IMR-90 (cell line): ENCODE measurements around the gene OVOL3. TPM values are rescaled to one million over a fixed set of nuclear protein-coding genes. Genes with fewer than 3 reads are reported as not detected.

Experiments
- ATAC-seq: fragments of 200-7000 bp; cut with Tn5 transposase; 2 replicates; pipeline ENCODE4 v1.9.1; 2020; ENCODE audit warnings: low read depth, mild to moderate bottlenecking, moderate library complexity
- BruUV-seq: library from RNA; stranded (reverse); fragments of 400-500 nt; replicated peaks from 2 replicates; lab custom pipeline; 2021; lab: Mats Ljungman, UMichigan
- CTCF ChIA-PET: fragments of 300-600 bp; formaldehyde crosslinking; extraction: SDS; loops from one replicate; lab custom pipeline; 2021; ENCODE audit warnings: antibody characterized with exemption; lab: Yijun Ruan, JAX
- POLR2A ChIA-PET: fragments of 300-600 bp; sonication (Branson Sonifier 250); formaldehyde crosslinking; loops from one replicate; lab custom pipeline; 2022; ENCODE audit warnings: antibody characterized with exemption; ENCODE audit not compliant: unreplicated experiment; lab: Charles Lee
- DNase-seq: peaks from one replicate; pipeline ENCODE4 v3.0.0; 2013
- H2AFZ ChIP-seq: replicated peaks from 2 replicates; pipeline ENCODE3; 2013; ENCODE audit warnings: low read length, mild to moderate bottlenecking; ENCODE audit not compliant: poor library complexity
- H2AK5ac ChIP-seq: 2 replicates; pipeline ENCODE4 v1.6.1; 2013; ENCODE audit warnings: low read depth, low read length, inconsistent platforms
- H2AK9ac ChIP-seq: replicated peaks from 2 replicates; pipeline ENCODE3; 2013; ENCODE audit warnings: mild to moderate bottlenecking, low read depth, low read length, moderate library complexity; ENCODE audit not compliant: poor library complexity
- H2BK120ac ChIP-seq: 2 replicates; pipeline ENCODE4 v1.6.1; 2013; ENCODE audit warnings: low read depth, low read length, inconsistent platforms
- H2BK15ac ChIP-seq: 3 replicates; pipeline ENCODE4 v1.6.1; 2013; ENCODE audit warnings: low read depth, low read length, inconsistent platforms
- H2BK20ac ChIP-seq: 2 replicates; pipeline ENCODE4 v1.6.1; 2013; ENCODE audit warnings: low read depth, mild to moderate bottlenecking, inconsistent platforms, low read length, moderate library complexity
- H2BK5ac ChIP-seq: 2 replicates; pipeline ENCODE4 v1.6.1; 2013; ENCODE audit warnings: mild to moderate bottlenecking, low read depth, low read length, inconsistent platforms; ENCODE audit not compliant: poor library complexity, severe bottlenecking
- H3K14ac ChIP-seq: replicated peaks from 2 replicates; pipeline ENCODE4 v1.6.1; 2013; ENCODE audit warnings: low read depth, low read length, inconsistent platforms
- H3K18ac ChIP-seq: 2 replicates; pipeline ENCODE4 v1.6.1; 2013; ENCODE audit warnings: low read depth, low read length, control low read depth
- H3K23ac ChIP-seq: 2 replicates; pipeline ENCODE4 v1.6.1; 2013; ENCODE audit warnings: low read depth, low read length, inconsistent platforms
- H3K27ac ChIP-seq: 2 replicates; pipeline ENCODE4 v1.5.1; 2013; ENCODE audit warnings: mild to moderate bottlenecking, control low read depth, low read length; ENCODE audit not compliant: insufficient read depth
- H3K27me3 ChIP-seq: 2 replicates; pipeline ENCODE4 v1.6.1; 2013; ENCODE audit warnings: low read length; ENCODE audit not compliant: control insufficient read depth, insufficient read depth
- H3K36me3 ChIP-seq: 2 replicates; pipeline ENCODE4 v1.6.1; 2013; ENCODE audit warnings: low read length, mixed read lengths; ENCODE audit not compliant: control insufficient read depth, insufficient read depth
- H3K4ac ChIP-seq: 2 replicates; pipeline ENCODE4 v1.6.1; 2013; ENCODE audit warnings: low read depth, low read length, inconsistent platforms
- H3K4me1 ChIP-seq: 2 replicates; pipeline ENCODE4 v1.6.1; 2013; ENCODE audit warnings: low read length, mixed read lengths; ENCODE audit not compliant: control insufficient read depth, insufficient read depth
- H3K4me2 ChIP-seq: 2 replicates; pipeline ENCODE4 v1.6.1; 2013; ENCODE audit warnings: low read depth, mild to moderate bottlenecking, control low read depth, low read length, moderate library complexity
- H3K4me3 ChIP-seq: 2 replicates; pipeline ENCODE4 v1.5.1; 2013; ENCODE audit warnings: low read depth, mild to moderate bottlenecking, control low read depth, low read length, moderate library complexity; ENCODE audit not compliant: insufficient read depth
- H3K56ac ChIP-seq: 2 replicates; pipeline ENCODE4 v1.6.1; 2013; ENCODE audit warnings: low read length, inconsistent platforms; ENCODE audit not compliant: insufficient read depth; ENCODE audit errors: extremely low read depth
- H3K79me1 ChIP-seq, 2 experiments: 2 replicates each; pipeline ENCODE4 v1.6.1; 2013; ENCODE audit warnings: low read length in 2 of 2, inconsistent platforms in 1 of 2, low read depth in 1 of 2
- H3K9ac ChIP-seq: 2 replicates; pipeline ENCODE4 v1.6.1; 2013; ENCODE audit warnings: low read depth, low read length, control low read depth
- H3K9me1 ChIP-seq: 2 replicates; pipeline ENCODE4 v1.6.1; 2013; ENCODE audit warnings: low read length, inconsistent platforms; ENCODE audit not compliant: insufficient read depth
- H3K9me3 ChIP-seq: 2 replicates; pipeline ENCODE4 v1.6.1; 2013; ENCODE audit warnings: low read length; ENCODE audit not compliant: control insufficient read depth, insufficient read depth
- H4K20me1 ChIP-seq: 2 replicates; pipeline ENCODE4 v1.6.1; 2013; ENCODE audit warnings: low read length, inconsistent platforms; ENCODE audit not compliant: insufficient read depth
- H4K5ac ChIP-seq: 2 replicates; pipeline ENCODE4 v1.6.1; 2013; ENCODE audit warnings: mild to moderate bottlenecking, low read depth, low read length, control low read depth
- H4K8ac ChIP-seq, 2 experiments: 2 replicates each; pipeline ENCODE4 v1.6.1; 2013; ENCODE audit warnings: low read depth in 2 of 2, low read length in 2 of 2, control low read depth in 1 of 2, inconsistent platforms in 1 of 2
- H4K91ac ChIP-seq: 2 replicates; pipeline ENCODE4 v1.6.1; 2013; ENCODE audit warnings: low read depth, low read length, inconsistent platforms; ENCODE audit not compliant: insufficient read depth
- BHLHE40 ChIP-seq: fragments of 150-350 bp; IDR thresholded peaks from 2 replicates; pipeline ENCODE4 v1.6.1; 2016; ENCODE audit warnings: mild to moderate bottlenecking, low read depth, low read length
- CEBPB ChIP-seq: IDR thresholded peaks from 2 replicates; pipeline ENCODE4 v1.6.1; 2012; ENCODE audit warnings: low read depth, low read length, improper control_type of control experiment
- MAFK ChIP-seq: IDR thresholded peaks from 2 replicates; pipeline ENCODE4 v1.6.1; 2012; ENCODE audit warnings: low read depth, low read length, improper control_type of control experiment
- MAZ ChIP-seq: IDR thresholded peaks from 2 replicates; pipeline ENCODE4 v1.6.1; 2012; ENCODE audit warnings: low read depth, mild to moderate bottlenecking, low read length, improper control_type of control experiment, moderate library complexity, borderline replicate concordance
- RAD21 ChIP-seq: IDR thresholded peaks from 2 replicates; pipeline ENCODE4 v1.6.1; 2012; ENCODE audit warnings: low read length, improper control_type of control experiment
- RFX5 ChIP-seq: IDR thresholded peaks from 2 replicates; pipeline ENCODE4 v1.8.0; 2012; ENCODE audit warnings: low read depth, mild to moderate bottlenecking, low read length, moderate library complexity
- SMC3 ChIP-seq: fragments of 150-350 bp; IDR thresholded peaks from 2 replicates; pipeline ENCODE4 v1.6.1; 2016; ENCODE audit warnings: low read depth, mild to moderate bottlenecking, antibody characterized with exemption, low read length, moderate library complexity
- whole genome bisulfite sequencing, 2 experiments: methylation state at CpG; one replicate each; pipeline versions ENCODE4 v1.1.5 to v1.1.7; 2013; ENCODE audit warnings: missing lambda C conversion rate in 2 of 2; ENCODE audit not compliant: insufficient read length in 1 of 2; ENCODE audit errors: extremely low coverage in 2 of 2; 5-methylcytosine and 5-hydroxymethylcytosine counted together
- dilution Hi-C: fragments of 300-500 bp; cut with HindIII; formaldehyde crosslinking; loops from one replicate; pipeline ENCODE4 v1.14.3; 2018; ENCODE audit warnings: low sequenced_read_pairs; ENCODE audit not compliant: unreplicated experiment
- in situ Hi-C: fragments of 300-500 bp; cut with MboI; formaldehyde crosslinking; loops from 3 replicates; pipeline ENCODE4 v1.14.3; 2019; ENCODE audit warnings: low sequenced_read_pairs, inconsistent platforms, mixed read lengths
- intact Hi-C: fragments of 100-400 bp; cut with micrococcal nuclease; formaldehyde crosslinking; loops from 2 replicates; pipeline ENCODE4 v1.10.0; 2022
- polyA plus RNA-seq, 3 experiments: library from polyadenylated mRNA; depleted of rRNA; stranded (reverse); fragments of >200 nt; gene quantifications; 2 replicates each; pipeline ENCODE4 v1.2.3, GENCODE V29; 2012; ENCODE audit warnings: low replicate concordance in 1 of 3
- total RNA-seq: library from RNA; depleted of rRNA; stranded (reverse); fragments of >200 nt; gene quantifications from 2 replicates; pipeline ENCODE4 v1.2.3, GENCODE V29; 2012
- TF ChIP-seq, protein P1 (sequence below): fragments of 150-350 bp; IDR thresholded peaks from 2 replicates; pipeline ENCODE4 v1.6.1; 2016; ENCODE audit warnings: low read depth, mild to moderate bottlenecking, low read length, moderate library complexity, borderline replicate concordance
- TF ChIP-seq, protein P2 (sequence below): conservative IDR thresholded peaks from 2 replicates; pipeline ENCODE4 v1.5.1; 2012; ENCODE audit warnings: mild to moderate bottlenecking, low read depth, low read length, improper control_type of control experiment
- TF ChIP-seq, protein P3 (sequence below): fragments of 150-350 bp; IDR thresholded peaks from 2 replicates; pipeline ENCODE4 v1.6.1; 2017; ENCODE audit warnings: mild to moderate bottlenecking, antibody characterized with exemption, low read length, low read depth

The OVOL3 gene
- total and polyA plus RNA-seq, 2 of the 4 experiments (the other 2 are of a cell fraction): not detected

DNA sequence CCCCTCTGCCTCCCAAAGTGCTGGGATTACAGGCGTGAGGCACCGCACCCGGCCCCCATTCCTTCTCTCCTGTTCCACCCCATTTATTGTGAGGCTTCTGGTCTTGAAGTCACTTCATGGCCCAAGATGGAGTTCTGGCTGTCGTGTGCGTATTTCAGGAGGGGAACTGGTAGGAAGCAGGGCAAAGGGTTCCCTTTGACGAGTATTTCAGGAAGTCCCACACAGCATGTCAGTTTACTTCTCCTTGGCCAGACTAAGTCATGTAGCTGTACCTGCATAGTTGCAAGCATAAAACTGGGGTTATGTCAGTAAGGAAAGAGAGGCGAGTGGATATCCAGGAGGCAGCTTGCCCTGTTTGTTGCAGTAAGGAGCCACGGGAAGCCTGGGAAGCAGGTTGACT lies 46.1 kb upstream of the OVOL3 start (continued):
- TF ChIP-seq, protein P1, sequence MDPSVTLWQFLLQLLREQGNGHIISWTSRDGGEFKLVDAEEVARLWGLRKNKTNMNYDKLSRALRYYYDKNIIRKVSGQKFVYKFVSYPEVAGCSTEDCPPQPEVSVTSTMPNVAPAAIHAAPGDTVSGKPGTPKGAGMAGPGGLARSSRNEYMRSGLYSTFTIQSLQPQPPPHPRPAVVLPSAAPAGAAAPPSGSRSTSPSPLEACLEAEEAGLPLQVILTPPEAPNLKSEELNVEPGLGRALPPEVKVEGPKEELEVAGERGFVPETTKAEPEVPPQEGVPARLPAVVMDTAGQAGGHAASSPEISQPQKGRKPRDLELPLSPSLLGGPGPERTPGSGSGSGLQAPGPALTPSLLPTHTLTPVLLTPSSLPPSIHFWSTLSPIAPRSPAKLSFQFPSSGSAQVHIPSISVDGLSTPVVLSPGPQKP: no peak
- no peak for TF ChIP-seq MAFK

DNA sequence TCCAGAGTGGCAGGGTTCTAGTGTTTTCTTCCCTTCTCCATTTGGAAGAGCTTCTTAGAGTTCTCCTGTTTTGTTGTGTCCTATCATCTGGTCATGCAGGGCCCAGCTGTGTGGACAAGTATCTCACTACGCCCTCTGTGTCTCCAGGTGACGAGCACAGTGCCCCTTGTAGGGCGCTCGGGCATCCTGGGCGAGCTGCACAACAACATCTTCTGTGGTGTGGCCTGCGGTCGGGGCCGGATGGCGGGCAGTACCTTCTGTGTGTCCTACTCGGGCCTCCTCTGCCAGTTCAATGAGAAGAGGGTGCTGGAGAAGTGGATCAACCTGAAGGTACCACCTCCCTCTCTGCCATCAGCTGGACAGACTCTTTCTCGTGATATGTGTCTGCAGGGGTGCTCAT lies 43.3 kb upstream of the OVOL3 start:
- no peak for DNase-seq
- H2BK120ac ChIP-seq: no peak overlapping the region
- H3K4me2 ChIP-seq: no peak overlapping the region
- H3K27ac ChIP-seq: no peak overlapping the region
- H3K4me3 ChIP-seq: no peak overlapping the region
- H3K18ac ChIP-seq: no peak overlapping the region
- dilution Hi-C loops: no loop called here
- H4K91ac ChIP-seq: no peak overlapping the region
- no peak overlapping the region for H3K9ac ChIP-seq
- no TSS peak for BruUV-seq
- no peak overlapping the region for H4K5ac ChIP-seq
- no peak overlapping the region for H2BK20ac ChIP-seq
- peaks cover 23% of the 10 kb centered on the region; the same call in 1 of the 2 replicates for H4K20me1 ChIP-seq
- no peaks in the 10 kb centered on the region for H3K4me1 ChIP-seq
- H3K14ac ChIP-seq: no peak overlapping the region
- ATAC-seq: no peak
- no peak overlapping the region for H3K56ac ChIP-seq
- no peak overlapping the region for H3K4ac ChIP-seq
- 100% methylated on average over 1 of the region's 11 CpGs; no CpG with 5 or more reads in 1 of the 2 experiments for WGBS, 2 experiments
- H3K36me3 ChIP-seq: peaks cover 12% of the 10 kb centered on the region
- no peaks in the 10 kb centered on the region for H3K27me3 ChIP-seq
- POLR2A ChIA-PET: no interaction called here
- no peak overlapping the region for H3K23ac ChIP-seq
- no peak overlapping the region for H2AFZ ChIP-seq
- TF ChIP-seq RAD21: no peak
- TF ChIP-seq MAFK: no peak
- TF ChIP-seq SMC3: no peak
- TF ChIP-seq, protein P2, sequence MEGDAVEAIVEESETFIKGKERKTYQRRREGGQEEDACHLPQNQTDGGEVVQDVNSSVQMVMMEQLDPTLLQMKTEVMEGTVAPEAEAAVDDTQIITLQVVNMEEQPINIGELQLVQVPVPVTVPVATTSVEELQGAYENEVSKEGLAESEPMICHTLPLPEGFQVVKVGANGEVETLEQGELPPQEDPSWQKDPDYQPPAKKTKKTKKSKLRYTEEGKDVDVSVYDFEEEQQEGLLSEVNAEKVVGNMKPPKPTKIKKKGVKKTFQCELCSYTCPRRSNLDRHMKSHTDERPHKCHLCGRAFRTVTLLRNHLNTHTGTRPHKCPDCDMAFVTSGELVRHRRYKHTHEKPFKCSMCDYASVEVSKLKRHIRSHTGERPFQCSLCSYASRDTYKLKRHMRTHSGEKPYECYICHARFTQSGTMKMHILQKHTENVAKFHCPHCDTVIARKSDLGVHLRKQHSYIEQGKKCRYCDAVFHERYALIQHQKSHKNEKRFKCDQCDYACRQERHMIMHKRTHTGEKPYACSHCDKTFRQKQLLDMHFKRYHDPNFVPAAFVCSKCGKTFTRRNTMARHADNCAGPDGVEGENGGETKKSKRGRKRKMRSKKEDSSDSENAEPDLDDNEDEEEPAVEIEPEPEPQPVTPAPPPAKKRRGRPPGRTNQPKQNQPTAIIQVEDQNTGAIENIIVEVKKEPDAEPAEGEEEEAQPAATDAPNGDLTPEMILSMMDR: no peak
- TF ChIP-seq, protein P3, sequence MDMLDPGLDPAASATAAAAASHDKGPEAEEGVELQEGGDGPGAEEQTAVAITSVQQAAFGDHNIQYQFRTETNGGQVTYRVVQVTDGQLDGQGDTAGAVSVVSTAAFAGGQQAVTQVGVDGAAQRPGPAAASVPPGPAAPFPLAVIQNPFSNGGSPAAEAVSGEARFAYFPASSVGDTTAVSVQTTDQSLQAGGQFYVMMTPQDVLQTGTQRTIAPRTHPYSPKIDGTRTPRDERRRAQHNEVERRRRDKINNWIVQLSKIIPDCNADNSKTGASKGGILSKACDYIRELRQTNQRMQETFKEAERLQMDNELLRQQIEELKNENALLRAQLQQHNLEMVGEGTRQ: no peak
- TF ChIP-seq, protein P1: no peak
- TF ChIP-seq RFX5: no peak
- TF ChIP-seq BHLHE40: no peak
- no peak for TF ChIP-seq CEBPB
- TF ChIP-seq MAZ: no peak
- intact Hi-C loops: no loop called here
- H4K8ac ChIP-seq: no peak overlapping the region
- no peak overlapping the region for H2BK5ac ChIP-seq
- CTCF ChIA-PET: no interaction called here
- in situ Hi-C loops: no loop called here
- no peaks in the 10 kb centered on the region for H3K9me3 ChIP-seq
- peaks cover 15 to 21% of the 10 kb centered on the region in 2 experiments for H3K79me1 ChIP-seq
- peaks cover 11% of the 10 kb centered on the region; the same call in 1 of the 2 replicates for H3K9me1 ChIP-seq
- peak overlapping the region; percentile 65; the same call in 1 of the 2 replicates for H2AK5ac ChIP-seq
- H2BK15ac ChIP-seq: no peak overlapping the region
- no peak overlapping the region for H2AK9ac ChIP-seq
